PC-3 (cell line): ENCODE measurements around the gene MRPS34. TPM values are rescaled to one million over a fixed set of nuclear protein-coding genes. Genes with fewer than 3 reads are reported as not detected.

ENCODE experiments used
- ATAC-seq: fragments of 200-7000 bp; cut with Tn5 transposase; 2 replicates; pipeline ENCODE4 v1.9.1; 2020; ENCODE audit warnings: mild to moderate bottlenecking, moderate library complexity
- BruUV-seq: library from RNA; stranded (reverse); fragments of 400-500 nt; replicated peaks from 2 replicates; lab custom pipeline; 2021; lab: Mats Ljungman, UMichigan
- CTCF ChIA-PET: fragments of 300-600 bp; sonication (Branson Sonifier 250); formaldehyde crosslinking; loops from one replicate; lab custom pipeline; 2022; ENCODE audit warnings: antibody characterized with exemption; lab: Charles Lee
- POLR2A ChIA-PET: fragments of 300-600 bp; sonication (Branson Sonifier 250); formaldehyde crosslinking; loops from one replicate; lab custom pipeline; 2022; ENCODE audit warnings: antibody characterized with exemption; ENCODE audit not compliant: unreplicated experiment; lab: Charles Lee
- DNase-seq: peaks from one replicate; pipeline ENCODE4 v3.0.0-alpha.2; 2015
- H2AFZ ChIP-seq: fragments of 300-600 bp; sonication (generic); 2 replicates; pipeline ENCODE4 v1.6.0; 2016; ENCODE audit warnings: antibody characterized with exemption, low read length
- H3F3A ChIP-seq: fragments of 300-600 bp; sonication (generic); one replicate; pipeline ENCODE4 v1.6.0; 2017; ENCODE audit warnings: antibody characterized with exemption, low read length, control low read depth, mild to moderate bottlenecking; ENCODE audit not compliant: unreplicated experiment
- H3K27ac ChIP-seq: fragments of 300-600 bp; sonication (generic); 2 replicates; pipeline ENCODE4 v1.5.1; 2016; ENCODE audit warnings: mild to moderate bottlenecking, low read length
- H3K27me3 ChIP-seq: fragments of 300-600 bp; sonication (generic); 2 replicates; pipeline ENCODE4 v1.6.1; 2016; ENCODE audit warnings: low read length, mixed read lengths
- H3K36me3 ChIP-seq: fragments of 300-600 bp; sonication (generic); 2 replicates; pipeline ENCODE4 v1.6.1; 2016; ENCODE audit warnings: low read depth, mixed run types, low read length, mixed read lengths
- H3K4me1 ChIP-seq: fragments of 300-600 bp; sonication (generic); 2 replicates; pipeline ENCODE4 v1.5.1; 2016; ENCODE audit warnings: low read length; ENCODE audit not compliant: insufficient read depth
- H3K4me2 ChIP-seq: fragments of 300-600 bp; sonication (generic); 2 replicates; pipeline ENCODE4 v1.6.0; 2016; ENCODE audit warnings: low read length
- H3K4me3 ChIP-seq: fragments of 300-600 bp; sonication (generic); 2 replicates; pipeline ENCODE4 v1.5.1; 2016; ENCODE audit warnings: mild to moderate bottlenecking, low read length, mixed read lengths
- H3K79me2 ChIP-seq: fragments of 300-600 bp; sonication (generic); 2 replicates; pipeline ENCODE4 v1.6.1; 2017; ENCODE audit warnings: low read length, mixed read lengths
- H3K9ac ChIP-seq: fragments of 300-600 bp; sonication (generic); 2 replicates; pipeline ENCODE4 v1.6.0; 2016; ENCODE audit warnings: mild to moderate bottlenecking, low read length
- H3K9me2 ChIP-seq: fragments of 300-600 bp; sonication (generic); replicated peaks from 2 replicates; pipeline ENCODE4 v1.6.1; 2016; ENCODE audit warnings: mixed run types, low read length, mixed read lengths
- H3K9me3 ChIP-seq: fragments of 300-600 bp; sonication (generic); 2 replicates; pipeline ENCODE4 v1.6.1; 2016; ENCODE audit warnings: low read length, mixed read lengths
- H4K20me1 ChIP-seq: fragments of 300-600 bp; sonication (generic); 2 replicates; pipeline ENCODE4 v1.6.1; 2016; ENCODE audit warnings: low read length, mixed read lengths
- EZH2 ChIP-seq: fragments of 300-600 bp; sonication (generic); IDR thresholded peaks from one replicate; pipeline ENCODE4 v1.6.1; 2017; ENCODE audit warnings: antibody characterized with exemption, mild to moderate bottlenecking, low read length; ENCODE audit not compliant: unreplicated experiment
- EZH2phosphoT487 ChIP-seq: fragments of 300-600 bp; sonication (generic); IDR thresholded peaks from 2 replicates; pipeline ENCODE4 v1.6.1; 2018; ENCODE audit warnings: mild to moderate bottlenecking, antibody characterized with exemption, low read length, borderline replicate concordance
- intact Hi-C: fragments of 100-400 bp; cut with micrococcal nuclease; formaldehyde crosslinking; loops from 2 replicates; pipeline ENCODE4 v1.9.0; 2023
- total RNA-seq: library from RNA; depleted of rRNA; stranded (reverse); fragments of >200 nt; gene quantifications from 2 replicates; pipeline ENCODE4 v1.2.3, GENCODE V29; 2014
- TF ChIP-seq, protein P1 (sequence below): fragments of 300-600 bp; sonication (generic); conservative IDR thresholded peaks from 2 replicates; pipeline ENCODE4 v1.5.1; 2017; ENCODE audit warnings: antibody characterized with exemption, low read depth, mild to moderate bottlenecking, low read length

Gene MRPS34
- total RNA-seq, 1 experiment from 2014 or later: 248 TPM

DNA sequence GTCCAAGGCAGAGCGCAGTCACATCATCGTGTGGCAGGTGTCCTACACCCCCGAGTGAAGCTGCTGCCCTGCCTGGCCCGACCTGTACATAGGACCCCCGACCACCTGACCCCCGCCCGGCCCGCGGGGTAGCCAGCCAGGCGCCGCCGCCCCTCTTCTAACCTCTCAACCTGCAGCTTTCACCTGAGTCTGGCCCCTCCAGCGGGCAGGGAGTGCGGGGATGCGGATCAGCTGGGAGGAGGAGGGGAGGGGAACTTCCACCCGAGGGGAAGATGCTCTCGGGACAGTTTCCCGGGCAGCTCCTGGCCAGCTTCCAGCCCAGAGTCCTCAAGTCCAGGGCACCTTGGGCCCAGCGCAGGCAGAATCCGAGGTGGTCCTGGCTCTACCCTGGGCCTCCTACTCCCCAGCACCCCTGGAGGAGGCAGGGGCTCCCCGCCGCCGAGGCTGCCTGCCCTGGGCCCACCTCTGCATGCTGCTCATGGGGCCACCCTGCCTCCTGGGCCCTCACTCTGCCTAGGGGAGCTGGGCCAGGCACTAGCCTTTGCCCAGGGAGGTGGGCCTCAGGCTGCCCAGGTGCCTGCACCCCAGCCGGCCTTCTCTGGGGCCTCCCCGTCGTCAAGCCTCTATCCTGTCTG is 4.0 kb downstream of the MRPS34 start:
- no peaks in the 10 kb centered on the region for H3K36me3 ChIP-seq
- TF ChIP-seq, protein P1, sequence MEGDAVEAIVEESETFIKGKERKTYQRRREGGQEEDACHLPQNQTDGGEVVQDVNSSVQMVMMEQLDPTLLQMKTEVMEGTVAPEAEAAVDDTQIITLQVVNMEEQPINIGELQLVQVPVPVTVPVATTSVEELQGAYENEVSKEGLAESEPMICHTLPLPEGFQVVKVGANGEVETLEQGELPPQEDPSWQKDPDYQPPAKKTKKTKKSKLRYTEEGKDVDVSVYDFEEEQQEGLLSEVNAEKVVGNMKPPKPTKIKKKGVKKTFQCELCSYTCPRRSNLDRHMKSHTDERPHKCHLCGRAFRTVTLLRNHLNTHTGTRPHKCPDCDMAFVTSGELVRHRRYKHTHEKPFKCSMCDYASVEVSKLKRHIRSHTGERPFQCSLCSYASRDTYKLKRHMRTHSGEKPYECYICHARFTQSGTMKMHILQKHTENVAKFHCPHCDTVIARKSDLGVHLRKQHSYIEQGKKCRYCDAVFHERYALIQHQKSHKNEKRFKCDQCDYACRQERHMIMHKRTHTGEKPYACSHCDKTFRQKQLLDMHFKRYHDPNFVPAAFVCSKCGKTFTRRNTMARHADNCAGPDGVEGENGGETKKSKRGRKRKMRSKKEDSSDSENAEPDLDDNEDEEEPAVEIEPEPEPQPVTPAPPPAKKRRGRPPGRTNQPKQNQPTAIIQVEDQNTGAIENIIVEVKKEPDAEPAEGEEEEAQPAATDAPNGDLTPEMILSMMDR: no peak
- no peak for TF ChIP-seq EZH2
- H3K9me2 ChIP-seq: no peaks in the 10 kb centered on the region
- no peak for DNase-seq
- ChIA-PET CTCF (no interaction called here), POLR2A (no interaction called here)
- no peak overlapping the region for H3K9ac ChIP-seq
- H3K4me3 ChIP-seq: no peak overlapping the region
- H4K20me1 ChIP-seq: no peaks in the 10 kb centered on the region
- H3F3A ChIP-seq: no peaks in the 10 kb centered on the region
- no peak overlapping the region for H3K27ac ChIP-seq
- BruUV-seq: TSS peak; percentile 20
- H2AFZ ChIP-seq: no peak overlapping the region
- H3K9me3 ChIP-seq: no peaks in the 10 kb centered on the region
- H3K4me1 ChIP-seq: 0 out of 2 replicates have a peak, but pooled peaks cover 5% of the 10 kb centered on the region
- no peaks in the 10 kb centered on the region for H3K27me3 ChIP-seq
- intact Hi-C loops: no loop called here
- H3K4me2 ChIP-seq: no peak overlapping the region
- peaks cover 18% of the 10 kb centered on the region for H3K79me2 ChIP-seq
- no peak for ATAC-seq

DNA sequence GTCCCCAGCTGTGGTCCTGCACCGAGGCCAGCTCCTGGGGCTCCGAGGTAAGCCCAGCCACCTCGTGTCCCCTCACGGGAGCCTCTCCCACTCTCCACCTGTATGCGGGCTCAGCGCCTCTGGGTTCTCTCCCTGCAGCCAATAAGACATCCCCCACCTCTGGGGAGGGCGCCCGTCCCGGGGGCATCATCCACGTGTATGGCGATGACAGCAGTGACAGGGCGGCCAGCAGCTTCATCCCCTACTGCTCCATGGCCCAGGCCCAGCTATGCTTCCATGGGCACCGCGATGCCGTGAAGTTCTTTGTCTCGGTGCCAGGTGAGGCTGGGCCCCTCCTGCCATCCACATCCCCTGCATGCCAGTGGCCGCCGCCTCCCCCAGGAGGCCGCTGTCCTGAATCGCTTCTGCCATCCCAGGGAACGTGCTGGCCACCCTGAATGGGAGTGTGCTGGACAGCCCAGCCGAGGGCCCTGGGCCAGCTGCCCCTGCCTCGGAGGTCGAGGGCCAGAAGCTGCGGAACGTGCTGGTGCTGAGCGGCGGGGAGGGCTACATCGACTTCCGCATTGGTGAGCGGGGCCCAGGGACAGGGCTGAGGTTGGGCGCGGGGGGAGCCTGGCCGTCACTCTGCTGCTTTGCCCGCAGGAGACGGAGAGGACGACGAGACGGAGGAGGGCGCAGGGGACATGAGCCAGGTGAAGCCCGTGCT is 4.7 kb downstream of the MRPS34 start:
- ATAC-seq: no peak
- POLR2A ChIA-PET: no interaction called here
- intact Hi-C loops: no loop called here

More for the DNA sequence above, 4.7 kb downstream of the MRPS34 start:
- 0 out of 2 replicates have a peak, but pooled peaks cover 5% of the 10 kb centered on the region for H3K4me1 ChIP-seq
- no peak overlapping the region for H3K4me3 ChIP-seq
- no peaks in the 10 kb centered on the region for H3K9me3 ChIP-seq
- DNase-seq: no peak
- BruUV-seq: no TSS peak
- H3K79me2 ChIP-seq: peaks cover 13% of the 10 kb centered on the region
- no peak overlapping the region for H3K9ac ChIP-seq
- TF ChIP-seq, protein P1: no peak
- TF ChIP-seq EZH2 (no peak), EZH2phosphoT487 (no peak)
- H3K27me3 ChIP-seq: no peaks in the 10 kb centered on the region
- H3K27ac ChIP-seq: no peak overlapping the region
- no peaks in the 10 kb centered on the region for H3K36me3 ChIP-seq
- no peak overlapping the region for H3K4me2 ChIP-seq
- CTCF ChIA-PET: no interaction called here
- no peaks in the 10 kb centered on the region for H4K20me1 ChIP-seq
- H2AFZ ChIP-seq: no peak overlapping the region
- H3K9me2 ChIP-seq: no peaks in the 10 kb centered on the region
- H3F3A ChIP-seq: no peaks in the 10 kb centered on the region
